ENCODE measurements around the gene TMEM52. TPM values are rescaled to one million over a fixed set of nuclear protein-coding genes. Genes with fewer than 3 reads are reported as not detected.

TMEM52 gene
- total RNA-seq, 1 donor from 2014 or later, result 0.67 TPM

DNA sequence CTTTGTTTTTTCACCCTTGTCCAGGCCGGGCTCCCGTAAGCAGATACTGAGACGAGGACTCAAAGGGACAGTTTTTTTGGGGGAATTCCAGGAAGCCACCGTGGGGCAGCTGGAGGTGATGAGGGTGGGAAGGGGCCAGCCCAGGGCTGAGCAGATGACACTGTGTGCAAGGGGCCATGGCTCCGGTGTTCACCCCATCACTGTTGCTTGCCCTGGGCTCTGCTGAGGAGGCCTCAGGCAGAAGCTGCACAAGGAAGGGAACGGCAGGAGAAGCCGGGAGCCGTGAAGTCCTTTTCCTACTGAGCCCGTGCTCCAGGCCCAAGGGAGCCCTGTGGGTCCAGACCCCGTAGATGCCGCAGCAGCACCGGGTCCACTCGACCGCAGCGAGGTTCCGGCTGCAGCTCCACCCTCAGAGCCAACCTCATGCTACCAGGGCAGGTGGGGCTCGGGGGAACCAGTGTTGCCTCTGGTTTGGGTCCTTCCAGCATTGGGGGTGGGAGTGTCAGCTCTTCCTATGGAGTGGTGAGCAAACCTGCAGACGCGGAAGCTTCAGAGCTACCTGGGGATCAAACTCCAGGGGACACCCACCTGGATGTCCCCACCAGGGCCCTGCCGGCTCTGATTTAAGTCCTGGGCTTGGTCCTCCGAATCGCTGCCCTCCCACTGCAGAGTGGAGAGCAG, 8.3 kb downstream of the TMEM52 start:
- no peak overlapping the region for H3K27ac Mint-ChIP-seq (ENCODE audit: unreplicated experiment)
- no peaks in the 10 kb centered on the region for H3K9me3 Mint-ChIP-seq (ENCODE audit: low read depth)
- H3K4me1 Mint-ChIP-seq (ENCODE audit: low read depth), result peaks cover 29% of the 10 kb centered on the region
- H3K36me3 Mint-ChIP-seq (ENCODE audit: low read depth), result no peaks in the 10 kb centered on the region
- no peaks in the 10 kb centered on the region for H3K27me3 Mint-ChIP-seq (ENCODE audit: low read depth)
- DNase-seq (ENCODE audit: low spot score), result no peak
- TF ChIP-seq, protein P1, sequence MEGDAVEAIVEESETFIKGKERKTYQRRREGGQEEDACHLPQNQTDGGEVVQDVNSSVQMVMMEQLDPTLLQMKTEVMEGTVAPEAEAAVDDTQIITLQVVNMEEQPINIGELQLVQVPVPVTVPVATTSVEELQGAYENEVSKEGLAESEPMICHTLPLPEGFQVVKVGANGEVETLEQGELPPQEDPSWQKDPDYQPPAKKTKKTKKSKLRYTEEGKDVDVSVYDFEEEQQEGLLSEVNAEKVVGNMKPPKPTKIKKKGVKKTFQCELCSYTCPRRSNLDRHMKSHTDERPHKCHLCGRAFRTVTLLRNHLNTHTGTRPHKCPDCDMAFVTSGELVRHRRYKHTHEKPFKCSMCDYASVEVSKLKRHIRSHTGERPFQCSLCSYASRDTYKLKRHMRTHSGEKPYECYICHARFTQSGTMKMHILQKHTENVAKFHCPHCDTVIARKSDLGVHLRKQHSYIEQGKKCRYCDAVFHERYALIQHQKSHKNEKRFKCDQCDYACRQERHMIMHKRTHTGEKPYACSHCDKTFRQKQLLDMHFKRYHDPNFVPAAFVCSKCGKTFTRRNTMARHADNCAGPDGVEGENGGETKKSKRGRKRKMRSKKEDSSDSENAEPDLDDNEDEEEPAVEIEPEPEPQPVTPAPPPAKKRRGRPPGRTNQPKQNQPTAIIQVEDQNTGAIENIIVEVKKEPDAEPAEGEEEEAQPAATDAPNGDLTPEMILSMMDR (IDR thresholded peaks at IDR 0.05), result no peak
- H3K4me3 Mint-ChIP-seq (ENCODE audit: unreplicated experiment), result peak overlapping the region; percentile 77

DNA sequence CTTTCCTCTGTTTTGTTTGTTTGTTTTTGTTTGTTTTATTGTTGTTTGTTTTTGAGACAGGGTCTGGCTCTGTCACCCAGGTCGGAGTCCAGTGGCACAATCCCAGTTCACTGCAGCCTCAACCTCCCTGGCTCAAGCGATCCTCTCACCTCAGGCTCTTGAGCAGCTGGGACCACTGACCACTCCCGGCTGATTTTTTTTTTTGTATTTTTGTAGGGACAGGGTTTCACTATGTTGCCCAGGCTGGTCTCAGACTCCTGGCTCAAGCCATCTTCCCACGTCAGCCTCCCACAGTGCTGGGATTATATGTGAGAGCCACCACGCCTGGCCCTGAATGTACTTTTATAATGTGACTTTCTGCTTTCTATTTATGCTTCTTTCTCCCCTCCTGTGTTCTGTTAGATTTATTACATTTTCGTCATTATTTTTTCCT, 9.0 kb downstream of the TMEM52 start:
- Mint-ChIP-seq H3K27ac (ENCODE audit: unreplicated experiment) (no peak overlapping the region), H3K4me1 (ENCODE audit: low read depth) (peaks cover 29% of the 10 kb centered on the region), H3K4me3 (ENCODE audit: unreplicated experiment) (peak overlapping the region; percentile 77), H3K36me3 (ENCODE audit: low read depth) (no peaks in the 10 kb centered on the region), H3K27me3 (ENCODE audit: low read depth) (no peaks in the 10 kb centered on the region), H3K9me3 (ENCODE audit: low read depth) (no peaks in the 10 kb centered on the region)
- no peak for DNase-seq (ENCODE audit: low spot score)
- TF ChIP-seq, protein P1 (IDR thresholded peaks at IDR 0.05), result no peak

DNA sequence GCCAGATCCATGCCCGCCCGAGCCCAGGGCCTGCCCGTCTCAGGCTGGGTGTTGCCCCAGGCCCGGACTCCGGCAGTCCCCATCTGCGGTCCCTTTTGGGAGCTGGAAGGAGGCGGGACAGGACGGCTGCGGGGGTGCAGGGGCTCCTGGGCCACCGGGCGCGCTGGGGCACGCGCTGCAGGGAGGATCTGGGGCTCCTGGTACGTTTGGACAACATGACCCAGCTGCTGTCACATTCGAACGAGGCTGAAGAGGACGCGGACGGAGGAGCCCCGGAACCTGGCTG, 10.6 kb downstream of the TMEM52 start:
- no peaks in the 10 kb centered on the region for H3K9me3 Mint-ChIP-seq (ENCODE audit: low read depth)
- peak overlapping the region; percentile 68 for H3K4me3 Mint-ChIP-seq (ENCODE audit: unreplicated experiment)
- H3K4me1 Mint-ChIP-seq (ENCODE audit: low read depth), result peaks cover 29% of the 10 kb centered on the region
- DNase-seq (ENCODE audit: low spot score), result peak; percentile 92
- no peaks in the 10 kb centered on the region for H3K36me3 Mint-ChIP-seq (ENCODE audit: low read depth)
- H3K27me3 Mint-ChIP-seq (ENCODE audit: low read depth), result no peaks in the 10 kb centered on the region
- TF ChIP-seq, protein P1 (IDR thresholded peaks at IDR 0.05), result no peak
- peak overlapping the region; percentile 90 for H3K27ac Mint-ChIP-seq (ENCODE audit: unreplicated experiment)

DNA sequence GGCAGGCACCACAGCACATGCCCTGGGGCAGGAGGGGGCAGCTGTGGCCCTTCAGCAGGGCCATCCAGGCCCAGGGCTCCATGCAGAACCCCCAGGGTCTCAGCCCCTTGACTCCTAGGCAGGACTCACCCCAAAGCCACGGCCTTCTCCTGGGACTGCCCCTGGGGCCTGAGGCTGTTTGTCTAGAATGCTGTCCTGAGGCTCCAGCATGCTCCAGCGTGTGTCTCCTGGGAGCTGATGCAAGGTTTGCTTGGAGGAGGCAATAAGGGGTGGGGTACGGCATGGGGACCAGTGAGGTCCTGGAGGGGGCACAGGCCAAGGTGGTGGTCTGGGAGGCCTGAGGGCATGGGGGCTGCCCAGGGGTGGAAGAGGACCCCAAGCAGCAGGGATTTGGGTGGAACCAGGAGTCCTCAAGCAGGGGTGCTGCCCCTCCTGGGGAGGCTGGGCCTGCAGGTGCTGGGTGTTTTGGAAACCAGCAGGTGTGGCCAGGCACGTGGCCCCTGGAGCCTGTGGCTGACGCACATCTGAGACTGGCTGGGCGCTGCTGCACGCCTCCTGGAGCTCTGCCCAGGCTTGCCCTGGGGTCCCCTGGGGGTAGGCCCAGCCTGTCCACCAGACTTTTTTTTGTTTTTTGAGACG, 11.9 kb downstream of the TMEM52 start:
- Mint-ChIP-seq H3K27me3 (ENCODE audit: low read depth) (no peaks in the 10 kb centered on the region), H3K36me3 (ENCODE audit: low read depth) (no peaks in the 10 kb centered on the region), H3K9me3 (ENCODE audit: low read depth) (no peaks in the 10 kb centered on the region), H3K4me3 (ENCODE audit: unreplicated experiment) (peak overlapping the region; percentile 68), H3K27ac (ENCODE audit: unreplicated experiment) (peak overlapping the region; percentile 90), H3K4me1 (ENCODE audit: low read depth) (peaks cover 29% of the 10 kb centered on the region)
- no peak for DNase-seq (ENCODE audit: low spot score)
- TF ChIP-seq, protein P1 (IDR thresholded peaks at IDR 0.05), result no peak

DNA sequence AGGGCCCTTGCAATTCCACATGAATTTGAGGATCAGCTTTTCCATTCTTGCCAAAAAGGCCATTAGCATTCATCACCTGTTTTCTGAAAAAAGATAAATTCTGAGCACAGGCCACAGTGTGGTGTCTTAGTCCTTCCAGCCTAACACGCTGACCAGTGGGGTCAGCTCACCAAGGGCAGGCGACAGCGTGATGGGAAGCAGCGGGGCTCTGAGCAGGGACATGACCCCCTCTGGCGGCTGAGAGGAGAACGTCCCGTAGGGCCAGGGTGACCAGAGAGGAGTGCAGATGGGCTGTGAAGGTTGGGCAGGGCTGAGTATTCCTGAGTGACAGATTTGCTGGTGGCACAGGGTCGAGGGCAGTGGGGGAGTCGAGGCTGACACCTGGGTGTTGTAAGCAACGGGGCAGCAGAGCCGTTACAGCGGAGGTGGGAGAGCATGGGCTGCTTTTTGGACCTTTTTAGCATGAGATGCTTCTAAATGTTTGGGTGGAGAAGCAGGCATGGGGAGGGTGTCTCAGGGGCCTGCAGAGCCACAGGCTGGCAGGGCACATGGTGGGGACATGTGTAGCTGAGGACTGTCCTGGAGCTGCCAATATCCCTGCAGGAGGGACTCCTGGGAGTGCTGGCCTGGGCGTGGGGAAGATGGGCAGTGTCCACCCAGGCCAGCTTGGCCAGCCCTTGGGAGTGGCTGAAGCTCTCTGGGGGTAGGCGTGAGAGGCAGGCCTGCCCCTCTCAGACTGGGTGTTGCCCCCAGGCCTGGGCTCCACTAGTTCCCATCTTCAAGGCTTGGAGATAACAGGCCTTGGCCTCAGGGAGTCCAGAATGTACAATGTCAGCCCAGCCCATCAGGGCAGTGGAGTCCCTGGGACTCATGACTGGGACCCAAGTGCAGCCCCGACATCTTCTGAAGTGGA, 12.6 kb downstream of the TMEM52 start:
- TF ChIP-seq, protein P1 (IDR thresholded peaks at IDR 0.05), result peak; percentile 95
- Mint-ChIP-seq H3K27ac (ENCODE audit: unreplicated experiment) (peak overlapping the region; percentile 90), H3K4me3 (ENCODE audit: unreplicated experiment) (no peak overlapping the region)

More for the DNA sequence above, 12.6 kb downstream of the TMEM52 start:
- peak; percentile 94 for DNase-seq (ENCODE audit: low spot score)
- H3K36me3 Mint-ChIP-seq (ENCODE audit: low read depth), result no peaks in the 10 kb centered on the region
- no peaks in the 10 kb centered on the region for H3K27me3 Mint-ChIP-seq (ENCODE audit: low read depth)
- H3K4me1 Mint-ChIP-seq (ENCODE audit: low read depth), result peaks cover 29% of the 10 kb centered on the region
- no peaks in the 10 kb centered on the region for H3K9me3 Mint-ChIP-seq (ENCODE audit: low read depth)
